B cell (primary cell): ENCODE data around the gene MYL6. TPM values are rescaled to one million over a fixed set of nuclear protein-coding genes. Genes with fewer than 3 reads are reported as not detected.

ENCODE experiments used
- ATAC-seq: fragments of 200-7000 bp; cut with Tn5 transposase; one replicate; pipeline ENCODE4 v1.10.0; 2021; ENCODE audit warnings: low read depth, mild to moderate bottlenecking, moderate number of reproducible peaks, moderate library complexity
- CTCF ChIA-PET: fragments of 350-600 bp; sonication (Branson Sonifier 250); formaldehyde crosslinking; loops from one replicate; lab custom pipeline; 2021; ENCODE audit warnings: antibody characterized with exemption, inconsistent platforms; lab: Charles Lee
- POLR2A ChIA-PET: fragments of 350-600 bp; sonication (Branson Sonifier 250); formaldehyde crosslinking; loops from one replicate; lab custom pipeline; 2021; ENCODE audit warnings: antibody characterized with exemption; lab: Charles Lee
- DNase-seq: peaks from one replicate; pipeline ENCODE4 v3.0.0; 2013
- H2AFZ ChIP-seq: 2 replicates; pipeline ENCODE4 v1.6.1; 2012; ENCODE audit warnings: mild to moderate bottlenecking, low read depth, low read length; ENCODE audit not compliant: insufficient read depth, poor library complexity, severe bottlenecking
- H3K27ac ChIP-seq, 2 donors: 1 replicate in 1 of 2; 2 replicates in 1 of 2; pipeline ENCODE4 v1.5.1; 2012 to 2013; ENCODE audit warnings: low read length in 2 of 2, mild to moderate bottlenecking in 2 of 2, moderate library complexity in 1 of 2
- H3K27me3 ChIP-seq, 4 experiments: fragments of 200-600 bp in 1 of 4; sonication (generic) in 1 of 4; replicated peaks in 1 of 4; 1 replicate in 2 of 4; 2 replicates in 2 of 4; pipeline versions ENCODE4 v1.6.1 to v1.7.0; 2013 to 2016; ENCODE audit warnings: low read length in 3 of 4, mild to moderate bottlenecking in 2 of 4, mixed read lengths in 1 of 4, moderate library complexity in 1 of 4; ENCODE audit not compliant: insufficient read depth in 4 of 4, control insufficient read depth in 3 of 4; ENCODE audit errors: control extremely low read depth in 1 of 4
- H3K36me3 ChIP-seq, 2 experiments: replicated peaks in 1 of 2; 1 replicate in 1 of 2; 2 replicates in 1 of 2; pipeline versions ENCODE4 v1.6.1 to v1.7.1; 2013; ENCODE audit warnings: low read length in 1 of 2; ENCODE audit not compliant: insufficient read depth in 2 of 2, control insufficient read depth in 1 of 2; ENCODE audit errors: control extremely low read depth in 1 of 2, extremely low read depth in 1 of 2
- H3K4me1 ChIP-seq, 2 donors: fragments of 200-600 bp in 1 of 2; sonication (generic) in 1 of 2; 1 replicate in 1 of 2; 2 replicates in 1 of 2; pipeline versions ENCODE4 v1.5.1 to v1.6.1; 2013 to 2017; ENCODE audit warnings: low read length in 2 of 2; ENCODE audit not compliant: control insufficient read depth in 2 of 2, insufficient read depth in 2 of 2
- H3K4me2 ChIP-seq: replicated peaks from 2 replicates; pipeline ENCODE3; 2012; ENCODE audit warnings: mild to moderate bottlenecking, low read depth, low read length; ENCODE audit not compliant: poor library complexity, severe bottlenecking
- H3K4me3 ChIP-seq, 5 experiments: fragments of 200-600 bp in 1 of 5; sonication (generic) in 1 of 5; 1 replicate in 3 of 5; 2 replicates in 2 of 5; pipeline versions ENCODE4 v1.5.1 to v1.7.0; 2011 to 2016; ENCODE audit warnings: low read length in 4 of 5, mild to moderate bottlenecking in 4 of 5, low read depth in 2 of 5, control low read depth in 1 of 5, moderate library complexity in 1 of 5; ENCODE audit not compliant: insufficient read depth in 1 of 5; ENCODE audit errors: control extremely low read depth in 1 of 5, extremely low read depth in 1 of 5
- H3K79me2 ChIP-seq: fragments of 200-600 bp; sonication (generic); one replicate; pipeline ENCODE4 v1.6.0; 2016; ENCODE audit warnings: low read length; ENCODE audit not compliant: control insufficient read depth, insufficient read depth
- H3K9ac ChIP-seq: fragments of 200-600 bp; sonication (generic); 2 replicates; pipeline ENCODE4 v1.6.1; 2017; ENCODE audit warnings: mild to moderate bottlenecking, low read length, moderate library complexity
- H3K9me3 ChIP-seq, 3 donors: one replicate each; pipeline versions ENCODE4 v1.6.1 to v1.7.1; 2013; ENCODE audit warnings: low read length in 2 of 3; ENCODE audit not compliant: control insufficient read depth in 2 of 3, insufficient read depth in 1 of 3; ENCODE audit errors: control extremely low read depth in 1 of 3
- H4K20me1 ChIP-seq: 2 replicates; pipeline ENCODE4 v1.6.0; 2012; ENCODE audit warnings: mild to moderate bottlenecking, low read length; ENCODE audit not compliant: insufficient read depth, control insufficient read depth, poor library complexity, severe bottlenecking
- H3K27ac Mint-ChIP-seq: one replicate; pipeline ENCODE4 v1.8.0; 2021; ENCODE audit warnings: mixed read lengths
- H3K27me3 Mint-ChIP-seq: one replicate; pipeline ENCODE4 v1.8.0; 2021; ENCODE audit warnings: mixed read lengths
- H3K4me1 Mint-ChIP-seq: one replicate; pipeline ENCODE4 v1.8.0; 2021; ENCODE audit warnings: mixed read lengths
- H3K4me3 Mint-ChIP-seq: one replicate; pipeline ENCODE4 v1.8.0; 2021; ENCODE audit warnings: mixed read lengths
- H3K9me3 Mint-ChIP-seq: one replicate; pipeline ENCODE4 v1.8.0; 2022; ENCODE audit warnings: mixed read lengths; ENCODE audit not compliant: insufficient read depth
- CTCF ChIP-seq: fragments of 200-600 bp; IDR thresholded peaks from one replicate; pipeline ENCODE4 v1.8.0; 2022; ENCODE audit warnings: antibody characterized with exemption, mild to moderate bottlenecking
- EZH2 ChIP-seq: IDR thresholded peaks from 2 replicates; pipeline ENCODE4 v1.6.1; 2012; ENCODE audit warnings: borderline replicate concordance, low read depth, mild to moderate bottlenecking, moderate library complexity, low read length; ENCODE audit not compliant: insufficient read depth, poor library complexity, severe bottlenecking
- WGBS: methylation state at CpG from one replicate; pipeline ENCODE4 v1.1.5; 2013; ENCODE audit warnings: missing lambda C conversion rate; ENCODE audit not compliant: insufficient coverage; 5-methylcytosine and 5-hydroxymethylcytosine counted together
- intact Hi-C: fragments of 100-400 bp; cut with micrococcal nuclease; formaldehyde crosslinking; loops from one replicate; pipeline ENCODE4 v1.10.0; 2022
- polyA plus RNA-seq: library from polyadenylated mRNA; depleted of rRNA; stranded (reverse); fragments of >200 nt; gene quantifications from 2 replicates; pipeline ENCODE4 v1.2.3, GENCODE V29; 2012
- total RNA-seq, 2 donors: library from RNA; stranded (reverse); fragments of 120-200 nt in 1 of 2; gene quantifications; 1 replicate in 1 of 2; 2 replicates in 1 of 2; pipeline versions ENCODE4 v1.2.3 to v1.2.4, GENCODE V29; 2013 to 2022

The MYL6 gene
- total and polyA plus RNA-seq, 2 donors (not counting 1 experiment from before 2014, with no cell fraction given) = 675 to 711 TPM

DNA sequence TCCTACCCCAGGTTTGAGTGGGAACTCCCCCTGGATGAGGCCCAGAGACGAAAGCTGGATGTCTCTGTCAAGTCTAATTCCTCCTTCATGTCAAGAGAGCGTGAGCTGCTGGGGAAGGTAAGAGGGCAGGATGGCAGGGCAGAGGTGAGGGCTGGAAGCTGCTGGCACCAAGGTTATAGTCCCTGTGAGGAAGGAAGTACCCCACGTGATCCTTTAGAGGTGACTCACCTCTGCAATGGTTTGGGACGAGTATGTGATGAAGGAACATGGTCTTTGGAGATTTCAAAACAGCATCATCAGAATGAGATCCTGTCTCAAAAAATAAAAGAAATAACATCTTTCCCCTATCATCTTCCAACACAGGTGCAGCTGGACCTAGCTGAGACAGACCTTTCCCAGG is 14.9 kb upstream of the MYL6 start:
- Histone ChIP-seq H3K4me1 (no peaks in the 10 kb centered on the region), H3K27me3 (no peaks in the 10 kb centered on the region), H3K4me2 (no peak overlapping the region), H3K4me3 (no peak overlapping the region), H3K9ac (no peak overlapping the region), H4K20me1 (peaks cover 12% of the 10 kb centered on the region), H3K79me2 (no peaks in the 10 kb centered on the region), H2AFZ (no peak overlapping the region), H3K36me3 (peaks cover 0 to 63% of the 10 kb centered on the region in 2 experiments), H3K9me3 (no peaks in the 10 kb centered on the region), H3K27ac (peak overlapping the region in 1 of 2 donors; percentile 6)
- ChIA-PET CTCF (interaction anchor here (0.6 to 2.2 kb wide), 3 partner anchors 16 to 1094 kb away, joined by 3 to 15 read pairs (median 3); partner anchors contain the start of genes DNAJC14 and ESYT1), POLR2A (interaction anchor here (1.3 kb wide), 1 partner anchor 15 kb away, joined by 4 read pairs; the partner anchor contains the start of gene ESYT1)
- Mint-ChIP-seq H3K27me3 (no peaks in the 10 kb centered on the region), H3K27ac (peak overlapping the region; percentile 67), H3K4me3 (no peak overlapping the region), H3K4me1 (peaks cover 9% of the 10 kb centered on the region), H3K9me3 (no peaks in the 10 kb centered on the region)
- TF ChIP-seq EZH2 (no peak), CTCF (no peak)
- 100% methylated on average over 2 of the region's 4 CpGs for WGBS
- intact Hi-C loops = no loop called here
- ATAC-seq (peak; percentile 45), DNase-seq (no peak)

- H2AFZ ChIP-seq = no peak overlapping the region
- no peaks in the 10 kb centered on the region for H3K9me3 ChIP-seq
- H3K4me1 ChIP-seq = no peaks in the 10 kb centered on the region
- Mint-ChIP-seq H3K4me3 (no peak overlapping the region), H3K9me3 (no peaks in the 10 kb centered on the region), H3K4me1 (peaks cover 9% of the 10 kb centered on the region), H3K27me3 (no peaks in the 10 kb centered on the region), H3K27ac (peak overlapping the region; percentile 67)
- H3K27me3 ChIP-seq = no peaks in the 10 kb centered on the region
- no peak overlapping the region for H3K27ac ChIP-seq
- H3K79me2 ChIP-seq = no peaks in the 10 kb centered on the region
- peaks cover 9% of the 10 kb centered on the region for H4K20me1 ChIP-seq
- DNase-seq (no peak), ATAC-seq (no peak)
- intact Hi-C loops = no loop called here
- ChIA-PET POLR2A (interaction anchor here (1.3 kb wide), 1 partner anchor 16 kb away, joined by 4 read pairs; the partner anchor contains the start of gene ESYT1), CTCF (interaction anchor here (0.6 to 2.2 kb wide), 4 partner anchors 17 to 333 kb away, joined by 3 to 15 read pairs (median 3); partner anchors contain the start of genes DNAJC14, ESYT1 and SMARCC2)
- TF ChIP-seq EZH2 (no peak), CTCF (no peak)
- no peak overlapping the region for H3K4me2 ChIP-seq
- H3K36me3 ChIP-seq = peaks cover 0 to 56% of the 10 kb centered on the region in 2 experiments
- H3K9ac ChIP-seq = no peak overlapping the region
- no peak overlapping the region for H3K4me3 ChIP-seq
- WGBS = 87% methylated on average over 8 of the region's 8 CpGs
These were observed 14.3 kb upstream of the MYL6 start for GRCh38 chr12:56143870-56144269.
